GM12891 (cell line): ENCODE measurements around the gene EPB41L3.

ENCODE experiments used
- POLR2A ChIP-seq: IDR thresholded peaks from 2 replicates; pipeline ENCODE4 v1.6.1; 2011; ENCODE audit warnings: low read depth, low read length, control low read depth
- POLR2AphosphoS5 ChIP-seq: IDR thresholded peaks from 2 replicates; pipeline ENCODE4 v1.6.1; 2011; ENCODE audit warnings: low read depth, low read length, control low read depth
- POU2F2 ChIP-seq: IDR thresholded peaks from 2 replicates; pipeline ENCODE4 v1.6.1; 2011; ENCODE audit warnings: low read depth, mild to moderate bottlenecking, control low read depth, low read length, moderate library complexity
- SPI1 ChIP-seq: IDR thresholded peaks from 2 replicates; pipeline ENCODE4 v1.6.1; 2011; ENCODE audit warnings: low read depth, low read length, control low read depth
- TAF1 ChIP-seq: IDR thresholded peaks from 2 replicates; pipeline ENCODE4 v1.6.1; 2011; ENCODE audit warnings: low read depth, low read length, control low read depth

DNA sequence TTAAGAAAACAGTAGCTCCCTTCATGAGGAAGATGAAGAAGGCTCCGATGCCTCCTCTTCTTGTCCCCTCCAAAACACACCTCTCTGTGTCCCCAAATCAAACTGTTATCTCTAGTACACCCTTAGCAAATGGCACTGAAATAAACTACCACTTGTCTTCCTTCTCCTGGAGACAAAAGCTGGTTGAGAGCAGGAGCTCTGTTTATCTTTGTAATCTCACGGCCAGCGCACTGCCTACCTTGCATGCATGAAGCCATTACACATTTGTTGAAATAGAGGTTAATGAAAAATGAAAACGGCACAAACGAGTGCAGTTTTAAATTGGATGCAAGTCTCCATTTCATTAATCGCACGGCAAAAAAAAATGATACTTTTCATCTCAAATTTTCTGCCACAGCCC, 113.7 kb downstream of the EPB41L3 start:
- TF ChIP-seq POU2F2 (no peak), POLR2AphosphoS5 (no peak), POLR2A (no peak), SPI1 (no peak), TAF1 (no peak)
